GM19238 (cell line): ENCODE results near the gene SESN1.

Experiments used
- DNase-seq: peaks from one replicate; pipeline ENCODE4 v3.0.0; 2011; ENCODE audit warnings: low spot score; ENCODE audit not compliant: insufficient read length

The SESN1 gene

GRCh38 chr6:109031416-109031815, 63.2 kb downstream of the SESN1 start:
- no peak for DNase-seq

- no peak for DNase-seq
These were observed 65.3 kb downstream of the SESN1 start for GRCh38 chr6:109029313-109029712.

GRCh38 chr6:109028439-109028838, 66.2 kb downstream of the SESN1 start:
- DNase-seq, result no peak

GRCh38 chr6:109027964-109028363, 66.7 kb downstream of the SESN1 start:
- no peak for DNase-seq

GRCh38 chr6:109025639-109026038, 69.0 kb downstream of the SESN1 start:
- DNase-seq, result no peak

GRCh38 chr6:109024784-109025183, 69.9 kb downstream of the SESN1 start:
- DNase-seq, result no peak

GRCh38 chr6:109024368-109024767, 70.3 kb downstream of the SESN1 start:
- DNase-seq, result no peak

GRCh38 chr6:109023356-109023925, 71.2 kb downstream of the SESN1 start:
- DNase-seq, result no peak

GRCh38 chr6:109021870-109022269, 72.8 kb downstream of the SESN1 start:
- DNase-seq, result no peak

- no peak for DNase-seq
These were observed 74.7 kb downstream of the SESN1 start for GRCh38 chr6:109019911-109020310.

GRCh38 chr6:109015176-109015575, 79.5 kb downstream of the SESN1 start:
- DNase-seq, result no peak

- DNase-seq, result no peak
These were observed 80.0 kb downstream of the SESN1 start for GRCh38 chr6:109014606-109015005.

- DNase-seq, result no peak
These were observed 80.9 kb downstream of the SESN1 start for GRCh38 chr6:109013656-109014305.

GRCh38 chr6:109010705-109011102, 83.9 kb downstream of the SESN1 start:
- no peak for DNase-seq

- no peak for DNase-seq
These were observed 84.5 kb downstream of the SESN1 start for GRCh38 chr6:109009962-109010704.

GRCh38 chr6:109009236-109009961, 85.2 kb downstream of the SESN1 start:
- DNase-seq, result peak; percentile 51

- no peak for DNase-seq
These were observed 86.0 kb downstream of the SESN1 start for GRCh38 chr6:109008537-109009235.

GRCh38 chr6:109008054-109008453, 86.6 kb downstream of the SESN1 start:
- DNase-seq, result no peak

- DNase-seq, result no peak
These were observed 87.1 kb downstream of the SESN1 start for GRCh38 chr6:109007521-109007920.

GRCh38 chr6:109006818-109007217, 87.8 kb downstream of the SESN1 start:
- DNase-seq, result no peak

GRCh38 chr6:109002882-109003281, 91.8 kb downstream of the SESN1 start:
- DNase-seq, result no peak
